NCI-H146 treated with DMSO at 0.1 percent for 48 hours (cell line): Measurements from ENCODE around the gene ATP6V0B.

Experiments
- DNase-seq: peaks from one replicate; lab custom pipeline; 2025; ENCODE audit not compliant: unreplicated experiment; lab: John Stamatoyannopoulos, UW

The ATP6V0B gene

DNA sequence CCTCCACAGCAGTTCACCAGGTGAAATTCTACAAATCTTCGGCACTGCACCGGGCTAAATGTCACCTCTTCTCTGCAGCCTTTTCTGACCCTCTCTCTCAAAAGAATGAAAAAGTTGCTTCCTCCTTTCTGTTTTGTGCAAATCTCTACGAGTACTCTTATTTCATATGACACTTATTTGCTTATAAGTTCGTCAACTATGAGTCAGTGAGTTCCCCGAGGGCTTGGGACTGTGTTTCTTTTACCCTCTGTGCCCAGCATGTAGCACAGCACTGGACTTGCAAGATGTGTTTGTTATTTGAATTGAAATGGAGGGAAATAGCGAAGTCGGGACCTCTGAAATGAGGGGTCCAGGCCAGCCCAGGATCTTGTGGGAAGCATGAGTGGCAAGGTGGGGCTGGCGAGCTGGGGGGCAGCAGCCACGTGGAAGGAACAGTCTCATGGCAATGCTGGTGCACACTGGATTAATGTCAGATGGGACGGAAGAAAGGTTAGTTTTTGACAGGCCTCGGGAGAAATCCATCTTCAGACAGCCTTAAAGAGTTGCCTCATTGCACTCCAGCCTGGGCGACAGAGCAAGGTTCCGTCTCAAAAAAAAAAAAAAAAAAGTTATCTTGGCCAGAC is 50.3 kb downstream of the ATP6V0B start:
- no peak for DNase-seq

DNA sequence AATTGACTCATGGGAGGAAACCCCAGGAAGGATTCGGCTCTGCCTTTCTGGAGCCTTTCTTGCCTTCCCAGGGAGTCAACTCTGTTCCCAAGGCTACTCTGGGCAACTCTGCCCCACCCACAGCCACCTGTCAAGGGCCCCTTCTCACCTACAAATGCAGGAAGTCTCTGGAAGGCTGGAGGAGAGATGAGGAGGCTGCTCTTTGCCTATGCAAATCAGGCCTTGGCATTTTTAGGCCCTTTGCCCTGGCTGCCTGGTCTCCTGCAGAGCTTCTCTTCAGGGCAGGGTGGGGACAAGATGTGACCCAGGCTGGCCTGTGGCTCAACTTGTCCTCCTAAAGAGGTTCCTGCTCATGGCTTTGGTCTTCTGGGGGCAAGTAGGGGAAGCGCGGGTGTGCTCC is 51.1 kb downstream of the ATP6V0B start:
- DNase-seq = no peak

GRCh38 chr1:44027320-44027719 is 52.6 kb downstream of the ATP6V0B start:
- no peak for DNase-seq
